ENCODE data around the gene TMEM150B. TPM values are rescaled to one million over a fixed set of nuclear protein-coding genes. Genes with fewer than 3 reads are reported as not detected.

The TMEM150B gene
- total and polyA plus RNA-seq, 2 donors (not counting 1 experiment from before 2014, with no cell fraction given), result 1.4 TPM; not detected in 1

DNA sequence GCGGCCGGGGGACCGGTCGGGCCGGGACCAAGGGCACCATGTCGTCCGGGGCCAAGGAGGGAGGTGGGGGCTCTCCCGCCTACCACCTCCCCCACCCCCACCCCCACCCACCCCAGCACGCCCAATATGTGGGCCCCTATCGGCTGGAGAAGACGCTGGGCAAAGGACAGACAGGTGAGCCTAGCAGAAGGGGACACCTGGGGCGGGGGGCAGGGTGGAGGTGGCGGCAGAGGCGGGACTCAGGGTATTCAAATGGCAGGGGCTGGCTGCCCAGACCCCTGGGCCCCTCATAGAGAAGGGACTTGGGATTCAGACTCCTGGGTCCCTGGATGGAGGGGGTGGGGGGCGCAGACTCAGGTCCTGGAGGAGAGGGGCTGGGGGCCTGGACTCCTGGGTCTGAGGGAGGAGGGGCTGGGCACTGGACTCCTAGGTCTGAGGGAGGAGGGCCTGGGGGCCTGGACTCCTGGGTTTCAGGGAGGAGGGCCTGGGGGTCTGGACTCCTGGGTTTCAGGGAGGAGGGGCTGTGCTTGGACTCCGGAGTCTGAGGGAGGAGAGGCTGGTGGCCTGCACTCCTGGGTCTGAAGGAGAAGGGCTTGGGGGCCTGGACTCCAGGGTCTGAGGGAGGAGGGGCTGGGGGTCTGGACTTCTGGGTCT, 40.6 kb downstream of the TMEM150B start:
- no peaks in the 10 kb centered on the region for H3K9me3 Mint-ChIP-seq (ENCODE audit: insufficient read depth)
- H3K4me3 Mint-ChIP-seq, result no peak overlapping the region
- no peak overlapping the region for H3K9ac ChIP-seq (ENCODE audit: low read length)
- DNase-seq (no peak), ATAC-seq (ENCODE audit: low read depth) (no peak)
- peaks cover 0 to 4% (median 0%) of the 10 kb centered on the region in 3 donors for H3K9me3 ChIP-seq (ENCODE audit: control extremely low read depth in 1 of 3, control insufficient read depth in 2 of 3, insufficient read depth in 1 of 3, low read length in 2 of 3)
- CTCF ChIA-PET, result interaction anchor here (8.9 kb wide), 1 partner anchor 30 kb away, joined by 56 read pairs; no protein-coding TSS in a partner anchor
- no peak overlapping the region for H3K27ac Mint-ChIP-seq
- peaks cover 7% of the 10 kb centered on the region for H3K27me3 Mint-ChIP-seq
- H3K4me2 ChIP-seq (replicated peaks; ENCODE audit: low read depth, low read length, poor library complexity, severe bottlenecking), result peak overlapping the region; percentile 59
- H3K4me1 Mint-ChIP-seq, result peaks cover 31% of the 10 kb centered on the region
- H3K79me2 ChIP-seq (ENCODE audit: control insufficient read depth, insufficient read depth, low read length), result no peaks in the 10 kb centered on the region
- intact Hi-C loops (cut with micrococcal nuclease), result loop anchor here (10.0 kb wide), 1 partner anchor 320 kb away; the partner anchor contains the start of genes ZNF524 and ZNF865
- no peak overlapping the region for H3K4me3 ChIP-seq (ENCODE audit: control extremely low read depth in 1 of 5, extremely low read depth in 1 of 5, insufficient read depth in 1 of 5, low read depth in 2 of 5, low read length in 4 of 5)
- TF ChIP-seq, protein P1, sequence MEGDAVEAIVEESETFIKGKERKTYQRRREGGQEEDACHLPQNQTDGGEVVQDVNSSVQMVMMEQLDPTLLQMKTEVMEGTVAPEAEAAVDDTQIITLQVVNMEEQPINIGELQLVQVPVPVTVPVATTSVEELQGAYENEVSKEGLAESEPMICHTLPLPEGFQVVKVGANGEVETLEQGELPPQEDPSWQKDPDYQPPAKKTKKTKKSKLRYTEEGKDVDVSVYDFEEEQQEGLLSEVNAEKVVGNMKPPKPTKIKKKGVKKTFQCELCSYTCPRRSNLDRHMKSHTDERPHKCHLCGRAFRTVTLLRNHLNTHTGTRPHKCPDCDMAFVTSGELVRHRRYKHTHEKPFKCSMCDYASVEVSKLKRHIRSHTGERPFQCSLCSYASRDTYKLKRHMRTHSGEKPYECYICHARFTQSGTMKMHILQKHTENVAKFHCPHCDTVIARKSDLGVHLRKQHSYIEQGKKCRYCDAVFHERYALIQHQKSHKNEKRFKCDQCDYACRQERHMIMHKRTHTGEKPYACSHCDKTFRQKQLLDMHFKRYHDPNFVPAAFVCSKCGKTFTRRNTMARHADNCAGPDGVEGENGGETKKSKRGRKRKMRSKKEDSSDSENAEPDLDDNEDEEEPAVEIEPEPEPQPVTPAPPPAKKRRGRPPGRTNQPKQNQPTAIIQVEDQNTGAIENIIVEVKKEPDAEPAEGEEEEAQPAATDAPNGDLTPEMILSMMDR (IDR thresholded peaks at IDR 0.05), result no peak
- TF ChIP-seq EZH2 (IDR thresholded peaks at IDR 0.05; ENCODE audit: borderline replicate concordance, insufficient read depth, low read depth, low read length, poor library complexity, severe bottlenecking), result no peak
- no peak overlapping the region for H2AFZ ChIP-seq (ENCODE audit: insufficient read depth, low read depth, low read length, poor library complexity, severe bottlenecking)
- peaks cover 19 to 27% of the 10 kb centered on the region in 2 donors for H3K4me1 ChIP-seq (ENCODE audit: control insufficient read depth in 2 of 2, insufficient read depth in 2 of 2, low read length in 2 of 2)
- H3K27me3 ChIP-seq (replicated peaks in 1 of 4; ENCODE audit: control extremely low read depth in 1 of 4, control insufficient read depth in 3 of 4, insufficient read depth in 4 of 4, low read length in 3 of 4), result peaks cover 0 to 9% (median 3%) of the 10 kb centered on the region in 4 experiments
- no peaks in the 10 kb centered on the region for H3K36me3 ChIP-seq (replicated peaks in 1 of 2; ENCODE audit: control extremely low read depth in 1 of 2, control insufficient read depth in 1 of 2, extremely low read depth in 1 of 2, insufficient read depth in 2 of 2, low read length in 1 of 2)
- POLR2A ChIA-PET, result no interaction called here
- H3K27ac ChIP-seq (ENCODE audit: low read length in 2 of 2), result no peak overlapping the region
- no peaks in the 10 kb centered on the region for H4K20me1 ChIP-seq (ENCODE audit: control insufficient read depth, insufficient read depth, low read length, poor library complexity, severe bottlenecking)
- WGBS (ENCODE audit: insufficient coverage), result 99% methylated on average over 7 of the region's 16 CpGs
